T-cell (primary cell): ENCODE measurements around the gene AP1G2. TPM values are rescaled to one million over a fixed set of nuclear protein-coding genes. Genes with fewer than 3 reads are reported as not detected.
"Not testable (repeated sequence)": the region's sequence is repeated elsewhere in the genome, so short reads cannot be mapped to it uniquely, and the experiment has no call there.

Experiments used
- ATAC-seq, 4 experiments: fragments of 200-7000 bp in 3 of 4; fragments of 150-1000 bp in 1 of 4; cut with Tn5 transposase; replicated peaks in 1 of 4; 1 replicate in 3 of 4; 2 replicates in 1 of 4; pipeline ENCODE4 v1.10.0; 2021; ENCODE audit warnings: moderate library complexity in 3 of 4, mild to moderate bottlenecking in 2 of 4, moderate number of reproducible peaks in 1 of 4
- CTCF ChIA-PET, 2 donors: fragments of 300-600 bp; sonication (Branson Sonifier 250); formaldehyde crosslinking; loops; one replicate each; lab custom pipeline; 2022; ENCODE audit warnings: antibody characterized with exemption in 2 of 2; lab: Charles Lee
- POLR2A ChIA-PET, 2 donors: fragments of 300-600 bp; sonication (Branson Sonifier 250); formaldehyde crosslinking; loops; one replicate each; lab custom pipeline; 2022; ENCODE audit warnings: antibody characterized with exemption in 2 of 2; lab: Charles Lee
- DNase-seq, 35 experiments: peaks; one replicate each; pipeline versions ENCODE4 v3.0.0 to v3.0.0-alpha.2; 2013 to 2023
- H3K27ac ChIP-seq: one replicate; pipeline ENCODE4 v1.5.1; 2013; ENCODE audit warnings: low read length
- H3K27me3 ChIP-seq, 2 experiments: replicated peaks in 1 of 2; 1 replicate in 1 of 2; 2 replicates in 1 of 2; pipeline versions ENCODE4 v1.6.1 to v1.7.0; 2013; ENCODE audit warnings: low read length in 1 of 2, mixed read lengths in 1 of 2; ENCODE audit not compliant: control insufficient read depth in 2 of 2, insufficient read depth in 2 of 2; ENCODE audit errors: extremely low read depth in 1 of 2
- H3K36me3 ChIP-seq, 2 donors: 1 replicate in 1 of 2; 2 replicates in 1 of 2; pipeline versions ENCODE4 v1.6.1 to v1.7.0; 2013; ENCODE audit warnings: low read length in 1 of 2; ENCODE audit not compliant: control insufficient read depth in 2 of 2, insufficient read depth in 1 of 2; ENCODE audit errors: extremely low read depth in 1 of 2
- H3K4me1 ChIP-seq, 2 experiments: 1 replicate in 1 of 2; 2 replicates in 1 of 2; pipeline versions ENCODE4 v1.6.1 to v1.7.0; 2013; ENCODE audit warnings: low read length in 2 of 2, mixed read lengths in 1 of 2; ENCODE audit not compliant: insufficient read depth in 2 of 2, control insufficient read depth in 1 of 2; ENCODE audit errors: extremely low read depth in 1 of 2
- H3K4me3 ChIP-seq, 2 donors: 1 replicate in 1 of 2; 2 replicates in 1 of 2; pipeline versions ENCODE4 v1.5.1 to v1.7.0; 2013; ENCODE audit warnings: mild to moderate bottlenecking in 2 of 2, low read length in 1 of 2, moderate library complexity in 1 of 2; ENCODE audit not compliant: control insufficient read depth in 1 of 2; ENCODE audit errors: extremely low read depth in 1 of 2
- H3K9me3 ChIP-seq: 2 replicates; pipeline ENCODE4 v1.7.0; 2013
- H3K27ac Mint-ChIP-seq, 2 donors: one replicate each; pipeline ENCODE4 v1.8.0; 2020 to 2021; ENCODE audit warnings: mild to moderate bottlenecking in 2 of 2, mixed read lengths in 2 of 2
- H3K27me3 Mint-ChIP-seq, 2 donors: one replicate each; pipeline ENCODE4 v1.8.0; 2021 to 2022; ENCODE audit warnings: mixed read lengths in 2 of 2
- H3K36me3 Mint-ChIP-seq: one replicate; pipeline ENCODE4 v1.8.0; 2021; ENCODE audit warnings: mixed read lengths
- H3K4me1 Mint-ChIP-seq, 3 donors: one replicate each; pipeline ENCODE4 v1.8.0; 2020 to 2022; ENCODE audit warnings: mixed read lengths in 3 of 3, mild to moderate bottlenecking in 1 of 3
- H3K4me3 Mint-ChIP-seq, 3 donors: one replicate each; pipeline ENCODE4 v1.8.0; 2020 to 2022; ENCODE audit warnings: mild to moderate bottlenecking in 3 of 3, mixed read lengths in 3 of 3, moderate library complexity in 3 of 3
- H3K9me3 Mint-ChIP-seq, 3 donors: one replicate each; pipeline ENCODE4 v1.8.0; 2020 to 2022; ENCODE audit warnings: mixed read lengths in 3 of 3
- WGBS: methylation state at CpG from one replicate; pipeline ENCODE4 v1.1.5; 2013; ENCODE audit warnings: missing lambda C conversion rate; ENCODE audit not compliant: insufficient coverage; 5-methylcytosine and 5-hydroxymethylcytosine counted together
- total RNA-seq, 35 experiments: library from RNA in 6 of 35; stranded (reverse) in 6 of 35; fragments of 120-200 nt in 1 of 35; gene quantifications; one replicate each; pipeline versions ENCODE4 v1.2.1 to v1.2.4 and lab custom pipeline; 2013 to 2026

The AP1G2 gene
- total RNA-seq, 5 donors from 2014 or later (not counting 1 experiment from before 2014, with no cell fraction given), result 321 to 526 (median 484) TPM

DNA sequence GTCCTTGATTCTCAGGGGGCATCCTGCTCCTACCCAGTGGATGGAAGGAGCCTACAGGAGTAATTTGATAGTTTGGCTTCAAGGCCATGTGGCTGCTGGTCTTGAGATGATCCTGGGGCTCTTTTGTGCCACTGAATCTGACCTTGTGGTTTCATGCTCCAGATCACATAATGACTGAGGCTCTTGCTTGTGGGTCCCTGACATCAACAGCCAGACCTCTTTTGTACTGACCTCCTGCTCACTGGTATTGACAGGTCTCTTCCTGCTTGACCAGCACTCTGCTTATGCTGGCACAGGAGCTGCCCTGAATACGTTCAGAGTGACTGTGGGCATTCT lies 34.2 kb upstream of the AP1G2 start:
- CTCF ChIA-PET, result interaction anchor here in 1 of 2 donors (0.5 kb wide), 1 partner anchor 520 kb away, joined by 3 read pairs; no protein-coding TSS in a partner anchor

DNA sequence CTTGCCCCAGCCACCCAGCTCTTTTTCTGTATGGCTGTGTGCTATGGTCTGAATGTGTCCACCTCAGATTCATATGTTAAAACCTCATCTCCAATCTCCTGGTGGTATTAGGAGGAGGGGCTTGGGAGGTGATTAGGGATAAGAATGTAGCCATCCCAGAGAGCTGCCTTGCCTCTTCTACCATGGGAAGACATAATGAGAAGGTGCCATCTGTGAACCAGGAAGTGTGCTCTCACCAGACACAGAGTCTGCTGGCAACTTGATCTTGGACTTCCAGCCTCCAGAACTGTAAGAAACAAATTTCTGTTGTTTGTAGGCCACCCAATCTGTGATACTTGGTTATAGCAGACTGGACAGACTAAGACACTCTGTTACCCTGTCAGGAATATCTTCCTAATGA lies 33.8 kb upstream of the AP1G2 start:
- Mint-ChIP-seq H3K4me3 (no peak overlapping the region), H3K36me3 (no peaks in the 10 kb centered on the region), H3K27ac (no peak overlapping the region), H3K4me1 (peaks cover 0 to 1% (median 0%) of the 10 kb centered on the region in 3 donors), H3K9me3 (peaks cover 0 to 4% (median 0%) of the 10 kb centered on the region in 3 donors), H3K27me3 (no peaks in the 10 kb centered on the region)
- Histone ChIP-seq H3K36me3 (no peaks in the 10 kb centered on the region), H3K4me3 (no peak overlapping the region), H3K27ac (no peak overlapping the region), H3K9me3 (no peaks in the 10 kb centered on the region), H3K4me1 (no peaks in the 10 kb centered on the region), H3K27me3 (peaks cover 0 to 10% of the 10 kb centered on the region in 2 experiments)
- no peak for ATAC-seq
- CTCF ChIA-PET, result interaction anchor here in 1 of 2 donors (0.5 to 1.1 kb wide), 2 partner anchors 9 to 521 kb away, joined by 3 to 6 read pairs; no protein-coding TSS in a partner anchor
- DNase-seq, result no peak
- POLR2A ChIA-PET, result no interaction called here

More for the DNA sequence above, 34.2 kb upstream of the AP1G2 start:
- no peak overlapping the region for H3K4me3 Mint-ChIP-seq
- no peak overlapping the region for H3K27ac Mint-ChIP-seq
- Histone ChIP-seq H3K4me3 (no peak overlapping the region), H3K27ac (no peak overlapping the region), H3K36me3 (no peaks in the 10 kb centered on the region), H3K27me3 (peaks cover 0 to 10% of the 10 kb centered on the region in 2 experiments), H3K4me1 (no peaks in the 10 kb centered on the region), H3K9me3 (no peaks in the 10 kb centered on the region)
- no peaks in the 10 kb centered on the region for H3K27me3 Mint-ChIP-seq
- peaks cover 0 to 3% (median 0%) of the 10 kb centered on the region in 3 donors for H3K4me1 Mint-ChIP-seq
- no peaks in the 10 kb centered on the region for H3K36me3 Mint-ChIP-seq
- DNase-seq, result no peak
- WGBS, result no CpG with 5 or more reads among the region's 1 CpG
- no peak for ATAC-seq
- POLR2A ChIA-PET, result no interaction called here
- H3K9me3 Mint-ChIP-seq, result peaks cover 0 to 4% (median 0%) of the 10 kb centered on the region in 3 donors

- H3K36me3 ChIP-seq, result no peaks in the 10 kb centered on the region
- H3K27ac ChIP-seq, result no peak overlapping the region
- no CpG with 5 or more reads among the region's 1 CpG for WGBS
- DNase-seq (no peak), ATAC-seq (no peak)
- CTCF ChIA-PET, result interaction anchor here in 1 of 2 donors (1.1 kb wide), 1 partner anchor 10 kb away, joined by 6 read pairs; no protein-coding TSS in a partner anchor
- no peaks in the 10 kb centered on the region for H3K9me3 ChIP-seq
- Mint-ChIP-seq H3K4me1 (no peaks in the 10 kb centered on the region), H3K36me3 (no peaks in the 10 kb centered on the region), H3K9me3 (peaks cover 0 to 4% (median 0%) of the 10 kb centered on the region in 3 donors), H3K4me3 (no peak overlapping the region), H3K27me3 (no peaks in the 10 kb centered on the region), H3K27ac (no peak overlapping the region)
- POLR2A ChIA-PET, result no interaction called here
- peaks cover 0 to 10% of the 10 kb centered on the region in 2 experiments for H3K27me3 ChIP-seq
- H3K4me1 ChIP-seq, result no peaks in the 10 kb centered on the region
- no peak overlapping the region for H3K4me3 ChIP-seq
These were observed 33.2 kb upstream of the AP1G2 start for GRCh38 chr14:23600806-23601205.

DNA sequence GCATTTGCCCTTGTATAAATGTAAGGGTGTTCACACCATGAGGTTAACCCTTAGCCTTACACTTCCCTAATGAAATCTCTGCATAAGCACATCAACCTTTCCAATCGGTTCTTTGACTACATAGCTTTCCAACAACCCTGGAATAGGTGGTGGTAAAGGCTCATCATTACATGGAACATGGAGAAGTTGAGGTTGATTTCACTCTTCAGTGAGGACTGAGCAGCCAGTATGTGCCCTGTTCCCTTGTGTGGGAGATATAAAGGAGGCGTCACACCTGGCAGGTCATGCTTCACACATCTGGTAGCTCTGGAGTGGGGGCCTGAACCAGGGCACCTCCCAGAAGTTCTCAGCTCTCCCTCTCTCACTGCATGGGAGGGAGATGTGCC lies 32.7 kb upstream of the AP1G2 start:
- CTCF ChIA-PET, result interaction anchor here in 1 of 2 donors (1.1 kb wide), 1 partner anchor 11 kb away, joined by 6 read pairs; no protein-coding TSS in a partner anchor
- no peak overlapping the region for H3K27ac ChIP-seq
- no peaks in the 10 kb centered on the region for H3K4me1 Mint-ChIP-seq
- H3K27ac Mint-ChIP-seq, result no peak overlapping the region
- peaks cover 0 to 4% (median 0%) of the 10 kb centered on the region in 3 donors for H3K9me3 Mint-ChIP-seq
- H3K4me1 ChIP-seq, result no peaks in the 10 kb centered on the region
- H3K27me3 Mint-ChIP-seq, result no peaks in the 10 kb centered on the region
- WGBS, result no CpG with 5 or more reads among the region's 2 CpGs
- ATAC-seq (no peak), DNase-seq (no peak)
- H3K27me3 ChIP-seq, result peaks cover 0 to 10% of the 10 kb centered on the region in 2 experiments
- no peaks in the 10 kb centered on the region for H3K36me3 Mint-ChIP-seq
- no peak overlapping the region for H3K4me3 Mint-ChIP-seq
- no peak overlapping the region for H3K4me3 ChIP-seq
- no peaks in the 10 kb centered on the region for H3K36me3 ChIP-seq
- no peaks in the 10 kb centered on the region for H3K9me3 ChIP-seq
- POLR2A ChIA-PET, result no interaction called here

- H3K36me3 ChIP-seq, H3K4me1 Mint-ChIP-seq, CTCF ChIA-PET, DNase-seq, H3K9me3 Mint-ChIP-seq, H3K27ac Mint-ChIP-seq, H3K4me1 ChIP-seq, H3K36me3 Mint-ChIP-seq, H3K9me3 ChIP-seq, H3K27me3 Mint-ChIP-seq, H3K27ac ChIP-seq, POLR2A ChIA-PET, H3K4me3 Mint-ChIP-seq, H3K4me3 ChIP-seq, H3K27me3 ChIP-seq, ATAC-seq: not testable (repeated sequence)
- WGBS, result 100% methylated on average over 1 of the region's 3 CpGs
These were observed 26.6 kb upstream of the AP1G2 start for GRCh38 chr14:23594191-23594590.

DNA sequence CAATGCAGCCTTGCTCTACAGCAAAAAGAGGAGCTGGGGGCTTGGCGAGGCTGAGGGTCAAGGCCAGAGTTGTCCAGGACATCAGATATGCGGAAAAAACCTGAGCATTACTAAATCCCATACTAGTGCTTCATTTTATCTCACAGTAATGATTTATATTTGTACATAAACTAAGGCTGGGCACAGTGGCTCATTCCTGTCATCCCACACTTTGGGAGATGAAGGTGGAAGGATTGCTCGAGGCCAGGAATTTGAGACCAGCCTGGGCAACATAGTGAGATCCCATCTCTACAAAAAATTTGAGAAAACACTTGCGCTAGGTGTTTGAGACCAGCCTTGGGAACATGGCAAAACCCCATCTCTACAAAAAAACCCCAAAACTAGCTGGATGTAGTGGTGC lies 22.6 kb upstream of the AP1G2 start:
- Histone ChIP-seq H3K4me1 (peaks cover 0 to 9% of the 10 kb centered on the region in 2 experiments), H3K36me3 (no peaks in the 10 kb centered on the region), H3K9me3 (no peaks in the 10 kb centered on the region), H3K4me3 (no peak overlapping the region), H3K27ac (no peak overlapping the region), H3K27me3 (peaks cover 0 to 9% of the 10 kb centered on the region in 2 experiments)
- POLR2A ChIA-PET, result interaction anchor here in 1 of 2 donors (0.6 kb wide), 1 partner anchor 238 kb away, joined by 8 read pairs; the partner anchor contains the start of gene SLC22A17
- Mint-ChIP-seq H3K9me3 (no peaks in the 10 kb centered on the region), H3K27me3 (peaks cover 14 to 24% of the 10 kb centered on the region in 2 donors), H3K27ac (no peak overlapping the region), H3K4me1 (peaks cover 6 to 10% (median 10%) of the 10 kb centered on the region in 3 donors), H3K36me3 (no peaks in the 10 kb centered on the region), H3K4me3 (no peak overlapping the region)
- no CpG with 5 or more reads among the region's 4 CpGs for WGBS
- CTCF ChIA-PET, result interaction anchor here (0.6 to 1.9 kb wide), 10 partner anchors 11 to 826 kb away, joined by 3 to 13 read pairs (median 6); no protein-coding TSS in a partner anchor
- DNase-seq (no peak), ATAC-seq (no peak)
